ENCODE results near the gene EFNA2. TPM values are rescaled to one million over a fixed set of nuclear protein-coding genes. Genes with fewer than 3 reads are reported as not detected.

The EFNA2 gene
- not detected for total RNA-seq

DNA sequence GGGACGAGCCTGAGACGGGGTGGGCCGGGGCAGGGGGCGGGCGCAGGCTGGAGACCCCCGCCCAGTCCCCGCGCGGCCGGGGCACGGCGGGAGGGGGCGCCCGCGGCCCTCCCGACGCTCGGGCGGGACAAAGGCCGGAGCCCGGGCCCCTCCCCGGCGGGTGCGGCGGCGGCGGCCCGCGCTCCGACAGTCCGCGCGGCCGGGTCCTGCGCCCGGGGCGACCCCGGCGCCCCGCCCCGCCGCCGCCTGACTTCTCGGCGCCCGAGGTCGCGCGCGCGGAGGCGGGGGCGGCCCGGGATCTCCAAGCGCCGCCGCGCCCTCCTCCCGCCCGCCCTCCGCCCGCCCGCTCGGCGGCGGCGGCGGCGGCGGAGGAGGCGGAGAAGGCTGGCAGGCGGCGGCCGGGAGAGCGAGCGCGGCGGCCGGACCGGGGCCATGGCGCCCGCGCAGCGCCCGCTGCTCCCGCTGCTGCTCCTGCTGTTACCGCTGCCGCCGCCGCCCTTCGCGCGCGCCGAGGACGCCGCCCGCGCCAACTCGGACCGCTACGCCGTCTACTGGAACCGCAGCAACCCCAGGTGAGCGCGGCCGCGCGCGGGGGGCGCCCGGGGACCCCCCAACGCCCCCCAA is at the start of gene EFNA2:
EFNA2 (plus strand) TSS at position 137 of the 624 bp plus-strand sequence; CDS start at position 433, 296 bp downstream.
- DNase-seq (ENCODE audit: low spot score in 2 of 2): no peak
- intact Hi-C loops (cut with DNase I; ENCODE audit: low total_unique reads): loop anchor here (10.0 kb wide), 1 partner anchor 69 kb away; a partner anchor contains a TSS
- 1% methylated on average over 65 of the region's 113 CpGs; no CpG with 5 or more reads in 1 of the 2 donors for WGBS, 2 donors
- no peak within 1 kb of the TSS for H3K4me3 ChIP-seq (ENCODE audit: low read depth, poor library complexity, severe bottlenecking)
- no peak for TF ChIP-seq POLR2A (IDR thresholded peaks at IDR 0.05)
- TF ChIP-seq, protein P1, sequence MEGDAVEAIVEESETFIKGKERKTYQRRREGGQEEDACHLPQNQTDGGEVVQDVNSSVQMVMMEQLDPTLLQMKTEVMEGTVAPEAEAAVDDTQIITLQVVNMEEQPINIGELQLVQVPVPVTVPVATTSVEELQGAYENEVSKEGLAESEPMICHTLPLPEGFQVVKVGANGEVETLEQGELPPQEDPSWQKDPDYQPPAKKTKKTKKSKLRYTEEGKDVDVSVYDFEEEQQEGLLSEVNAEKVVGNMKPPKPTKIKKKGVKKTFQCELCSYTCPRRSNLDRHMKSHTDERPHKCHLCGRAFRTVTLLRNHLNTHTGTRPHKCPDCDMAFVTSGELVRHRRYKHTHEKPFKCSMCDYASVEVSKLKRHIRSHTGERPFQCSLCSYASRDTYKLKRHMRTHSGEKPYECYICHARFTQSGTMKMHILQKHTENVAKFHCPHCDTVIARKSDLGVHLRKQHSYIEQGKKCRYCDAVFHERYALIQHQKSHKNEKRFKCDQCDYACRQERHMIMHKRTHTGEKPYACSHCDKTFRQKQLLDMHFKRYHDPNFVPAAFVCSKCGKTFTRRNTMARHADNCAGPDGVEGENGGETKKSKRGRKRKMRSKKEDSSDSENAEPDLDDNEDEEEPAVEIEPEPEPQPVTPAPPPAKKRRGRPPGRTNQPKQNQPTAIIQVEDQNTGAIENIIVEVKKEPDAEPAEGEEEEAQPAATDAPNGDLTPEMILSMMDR (IDR thresholded peaks at IDR 0.05): no peak

DNA sequence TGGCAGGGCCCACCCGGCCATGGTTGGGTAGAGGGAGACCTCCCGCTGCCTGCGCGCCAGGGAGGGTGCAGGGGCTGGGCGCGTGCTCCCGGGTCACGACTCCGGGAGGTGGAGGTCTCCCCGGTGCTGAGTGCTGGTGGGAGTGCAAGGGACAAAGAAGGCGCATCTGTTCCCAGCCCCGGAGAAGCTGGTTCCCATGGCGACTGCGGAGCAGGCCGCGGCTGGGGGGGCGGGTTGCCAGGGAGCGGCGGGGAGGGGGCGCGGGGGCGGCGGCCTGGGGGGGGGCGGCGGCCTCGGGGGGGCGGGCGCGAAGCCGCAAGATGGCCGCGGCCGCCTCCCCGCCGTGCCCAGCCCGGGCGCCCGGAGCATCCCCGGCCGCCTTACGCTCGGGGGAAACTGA is 49.1 kb upstream of the EFNA2 start:
- no peak for DNase-seq (ENCODE audit: low spot score in 2 of 2)
- intact Hi-C loops (cut with DNase I; ENCODE audit: low total_unique reads): no loop called here
- no peak for TF ChIP-seq POLR2A (IDR thresholded peaks at IDR 0.05)
- TF ChIP-seq, protein P1 (IDR thresholded peaks at IDR 0.05): no peak
- no peak overlapping the region for H3K4me3 ChIP-seq (ENCODE audit: low read depth, poor library complexity, severe bottlenecking)
- WGBS, 2 donors: 20% methylated on average over 2 of the region's 42 CpGs; no CpG with 5 or more reads in 1 of the 2 donors

GRCh38 chr19:1237027-1237659 is 48.5 kb upstream of the EFNA2 start:
- TF ChIP-seq, protein P1 (IDR thresholded peaks at IDR 0.05): no peak
- TF ChIP-seq POLR2A (IDR thresholded peaks at IDR 0.05): no peak
- 0% methylated on average over 41 to 46 of the region's 60 CpGs for WGBS, 2 donors
- peak overlapping the region; percentile 4 for H3K4me3 ChIP-seq (ENCODE audit: low read depth, poor library complexity, severe bottlenecking)
- no peak for DNase-seq (ENCODE audit: low spot score in 2 of 2)
- intact Hi-C loops (cut with DNase I; ENCODE audit: low total_unique reads): no loop called here

DNA sequence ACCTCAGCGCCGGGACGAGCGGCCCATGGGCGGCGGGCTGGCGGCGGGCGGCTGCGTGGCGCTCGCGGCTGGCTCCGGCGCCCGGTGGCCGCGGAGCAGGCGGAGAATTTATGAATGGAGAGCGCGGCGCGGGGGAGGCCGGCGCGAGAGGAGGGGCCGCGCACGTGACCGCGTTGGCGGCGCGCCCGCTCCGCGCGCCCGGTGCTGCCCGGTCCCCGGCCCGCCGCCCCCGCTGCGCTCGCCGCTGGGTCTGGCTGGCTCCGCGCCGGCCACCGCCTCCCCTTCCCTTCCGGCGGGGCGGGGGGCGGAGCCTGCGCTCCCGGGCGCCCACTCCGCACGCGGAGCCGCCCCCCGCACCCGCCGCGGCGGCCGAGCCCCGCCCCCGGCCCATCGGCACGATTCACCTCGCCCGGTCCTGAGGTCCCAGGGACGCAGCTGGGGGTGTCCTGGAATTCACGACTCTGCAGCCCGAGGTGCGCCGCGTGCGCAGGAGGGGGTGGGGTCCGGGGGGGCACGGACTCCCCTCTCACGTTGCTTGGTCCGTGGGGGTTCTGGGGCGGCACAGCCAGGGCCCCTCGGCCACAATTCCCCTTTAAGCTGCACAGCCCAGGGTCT is 47.8 kb upstream of the EFNA2 start, which contains the start of gene CBARP:
CBARP (minus strand) TSS at position 252 of the 615 bp plus-strand sequence. CDS start 1,905 bp downstream, outside the sequence.
- DNase-seq (ENCODE audit: low spot score in 2 of 2): no peak

DNA sequence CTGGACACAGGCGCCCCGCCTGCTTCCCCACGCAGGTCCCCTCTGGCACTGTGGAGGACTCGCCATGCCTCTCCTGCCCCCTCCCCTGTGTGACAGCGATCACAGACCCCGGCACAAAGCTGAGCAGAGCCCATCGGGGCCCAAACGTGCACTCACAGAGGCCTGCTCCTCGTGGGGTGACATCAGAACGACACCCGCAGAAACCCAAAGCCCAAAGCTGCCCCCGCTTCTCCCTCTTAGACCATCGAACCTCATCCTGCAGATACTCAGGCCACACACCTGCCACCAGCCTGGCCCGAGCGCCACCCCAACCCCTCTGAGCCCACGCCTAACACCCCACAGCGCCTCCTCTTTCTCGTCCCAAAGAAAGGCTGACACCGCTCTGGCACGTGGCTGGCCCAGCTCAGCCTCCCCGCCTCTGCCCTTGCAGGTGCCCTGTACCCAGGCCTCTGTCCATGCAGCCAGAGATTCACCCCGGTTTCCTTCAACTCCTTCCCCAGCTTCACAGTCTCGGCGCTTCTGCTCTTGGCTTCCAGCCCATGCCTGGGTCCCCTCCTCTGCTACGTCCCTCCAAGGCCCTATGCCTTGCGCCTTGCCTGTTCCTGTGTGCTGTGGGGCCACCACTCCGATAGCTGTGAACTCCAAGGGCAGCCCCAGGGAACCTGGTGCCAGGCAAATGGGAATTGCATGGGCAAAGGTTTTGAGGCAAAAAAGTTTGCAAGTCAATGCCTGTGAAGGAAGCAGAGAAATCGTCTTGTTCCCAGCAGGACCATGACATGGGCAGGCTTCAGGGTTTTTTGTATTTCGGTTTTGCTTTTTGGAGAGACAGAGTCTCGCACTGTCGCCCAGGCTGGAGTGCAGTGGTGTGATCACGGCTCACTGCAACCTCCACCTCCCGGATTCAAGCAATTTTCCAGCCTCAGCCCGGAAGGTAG is 47.0 kb upstream of the EFNA2 start:
- 63 to 65% methylated on average over 33 to 34 of the region's 34 CpGs for WGBS, 2 donors
- no peak for DNase-seq (ENCODE audit: low spot score in 2 of 2)

More for the DNA sequence above, 47.8 kb upstream of the EFNA2 start, which contains the start of gene CBARP:
- intact Hi-C loops (cut with DNase I; ENCODE audit: low total_unique reads): no loop called here
- TF ChIP-seq, protein P1 (IDR thresholded peaks at IDR 0.05): no peak
- TF ChIP-seq POLR2A (IDR thresholded peaks at IDR 0.05): no peak
- H3K4me3 ChIP-seq (ENCODE audit: low read depth, poor library complexity, severe bottlenecking): peak within 1 kb of the TSS; percentile 4
- WGBS, 2 donors: 0 to 1% methylated on average over 39 to 54 of the region's 87 CpGs

More for the DNA sequence above, 47.0 kb upstream of the EFNA2 start:
- no peak overlapping the region for H3K4me3 ChIP-seq (ENCODE audit: low read depth, poor library complexity, severe bottlenecking)
- intact Hi-C loops (cut with DNase I; ENCODE audit: low total_unique reads): no loop called here
- TF ChIP-seq, protein P1 (IDR thresholded peaks at IDR 0.05): no peak
- TF ChIP-seq POLR2A (IDR thresholded peaks at IDR 0.05): no peak
